ENCODE results near the gene TEX38.
A peak's percentile ranks its signal among the peaks of the same experiment; 100 is the strongest.
"Not testable (repeated sequence)": the region's sequence is repeated elsewhere in the genome, so short reads cannot be mapped to it uniquely, and the experiment has no call there.

The TEX38 gene

DNA sequence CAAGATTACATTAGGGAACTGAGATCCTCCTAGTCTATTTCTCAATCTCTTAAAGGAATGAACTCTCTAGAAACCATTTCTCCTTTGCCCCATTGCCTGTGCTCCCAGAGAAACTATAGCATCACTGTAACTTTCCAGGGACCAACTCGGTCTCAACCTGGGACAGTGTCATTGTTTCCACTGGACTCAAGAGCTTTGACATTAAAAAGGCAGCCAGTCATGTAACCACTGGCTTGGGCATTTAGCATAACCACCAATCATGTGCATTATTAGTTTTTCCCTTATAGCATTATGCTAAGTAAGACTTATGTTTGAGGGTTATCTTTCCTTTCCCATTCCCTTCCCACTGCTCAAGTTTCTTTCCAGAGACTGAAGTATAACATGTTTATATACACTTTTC lies 18.2 kb downstream of the TEX38 start:
- DNase-seq, result no peak

DNA sequence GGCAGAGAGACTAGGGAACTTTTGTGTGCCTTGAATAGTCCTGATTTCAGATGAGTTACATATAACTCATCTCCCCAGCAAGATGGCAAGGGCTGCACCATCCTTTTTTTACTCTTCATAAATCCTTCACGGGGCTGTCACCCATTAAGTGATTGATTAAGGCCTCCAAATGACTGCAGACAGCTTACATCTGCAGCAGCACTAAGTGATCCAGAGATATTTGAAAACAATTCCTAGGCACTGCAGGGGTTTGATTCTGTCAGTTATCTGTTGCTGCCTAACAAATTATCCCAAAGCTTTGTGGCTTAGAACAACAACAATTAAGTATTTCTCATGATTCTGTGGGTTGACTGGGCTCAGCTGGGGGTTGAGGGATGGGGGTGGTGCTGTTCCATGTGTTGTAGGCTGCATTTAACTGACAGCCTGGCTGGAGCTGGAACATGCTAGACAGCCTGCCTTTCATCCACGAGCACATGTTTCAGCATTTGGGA lies 19.3 kb downstream of the TEX38 start:
- DNase-seq, result no peak

DNA sequence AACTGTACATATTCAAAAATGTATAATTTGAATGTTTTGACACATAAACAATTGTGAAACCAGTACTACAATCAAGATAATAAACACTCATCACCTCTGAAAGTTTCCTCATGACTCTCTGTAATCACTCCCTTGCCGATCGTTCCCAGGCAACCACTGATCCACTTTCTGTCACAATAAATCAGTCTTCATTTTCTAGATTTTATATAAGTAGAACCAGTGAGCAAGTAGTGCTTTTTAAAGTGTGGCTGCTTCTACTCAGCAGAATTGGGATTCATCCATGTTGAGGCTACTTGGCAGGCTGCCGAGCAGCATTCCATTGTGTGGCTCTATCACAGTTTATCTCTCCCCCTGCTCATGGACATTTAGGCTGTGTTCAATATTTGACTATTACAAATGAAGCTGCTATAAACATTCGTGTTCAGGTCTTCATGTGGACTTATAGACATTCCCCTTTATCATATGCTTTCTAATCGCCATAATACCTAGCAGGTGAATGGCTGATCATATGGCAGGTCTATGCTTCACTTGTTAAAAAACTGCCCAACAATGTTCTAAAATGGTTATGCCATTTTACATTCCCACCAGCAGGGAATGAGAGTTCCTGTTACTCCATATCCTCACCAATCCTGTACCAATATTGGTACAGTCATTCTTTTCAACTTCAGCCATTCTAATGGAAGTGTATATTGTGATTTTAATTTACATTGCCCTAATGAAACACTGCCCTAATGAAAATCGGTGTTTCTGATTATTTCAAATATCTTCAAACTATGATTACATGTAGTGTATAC lies 20.5 kb downstream of the TEX38 start:
- no peak for DNase-seq

DNA sequence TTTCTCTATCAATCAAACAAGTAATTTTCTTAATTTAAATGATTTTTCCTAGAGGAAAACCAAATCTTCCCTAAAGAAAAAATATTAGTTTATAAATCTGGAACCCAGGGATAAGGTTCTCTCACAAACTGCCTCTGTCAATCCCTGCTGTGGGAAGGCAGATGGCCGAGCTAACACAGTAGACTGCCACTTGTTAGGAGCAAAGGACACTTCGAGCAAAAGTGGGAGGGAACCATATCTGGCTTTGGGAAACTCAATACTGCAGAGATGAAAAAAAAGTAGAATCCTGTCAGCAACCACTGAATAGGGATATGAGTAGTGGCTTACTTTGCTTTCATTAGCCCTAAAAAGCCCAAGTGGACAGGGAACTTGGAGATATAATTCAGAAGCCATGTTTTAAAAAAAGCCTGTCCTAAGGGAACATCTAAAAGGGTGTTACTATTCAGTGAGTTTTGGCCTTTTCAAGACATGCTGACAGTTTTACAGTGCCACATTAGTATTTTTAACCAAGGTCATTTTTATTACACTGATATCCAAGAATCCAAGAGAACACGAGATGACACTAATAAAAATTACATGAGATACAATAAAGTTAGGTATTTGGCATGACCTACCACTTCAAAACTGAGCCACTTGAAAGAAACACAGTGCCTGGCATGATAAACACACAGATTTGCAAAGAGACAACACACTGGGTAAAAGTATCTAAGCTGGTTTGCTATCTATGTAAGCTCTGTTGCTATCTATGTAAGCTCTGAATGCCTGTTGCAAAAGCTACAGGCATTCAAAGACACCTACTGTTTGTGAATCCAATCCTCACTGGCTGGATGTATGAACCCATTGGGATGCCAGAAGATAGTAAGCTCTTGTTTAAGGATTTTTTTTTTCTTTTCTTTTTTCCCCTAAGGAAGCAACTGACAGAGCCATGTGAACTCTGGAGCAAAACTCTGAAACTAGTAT lies 21.4 kb downstream of the TEX38 start:
- no peak for DNase-seq

DNA sequence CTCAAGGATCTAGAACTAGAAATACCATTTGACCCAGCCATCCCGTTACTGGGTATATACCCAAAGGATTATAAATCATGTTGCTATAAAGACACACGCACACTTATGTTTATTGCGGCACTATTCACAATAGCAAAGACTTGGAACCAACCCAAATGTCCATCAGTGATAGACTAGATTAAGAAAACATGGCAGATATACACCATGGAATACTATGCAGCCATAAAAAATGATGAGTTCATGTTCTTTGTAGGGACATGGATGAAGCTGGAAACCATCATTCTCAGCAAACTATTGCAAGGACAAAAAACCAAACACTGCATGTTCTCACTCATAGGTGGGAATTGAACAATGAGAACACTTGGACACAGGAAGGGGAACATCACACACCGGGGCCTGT lies 23.0 kb downstream of the TEX38 start:
- not testable (repeated sequence) for DNase-seq

DNA sequence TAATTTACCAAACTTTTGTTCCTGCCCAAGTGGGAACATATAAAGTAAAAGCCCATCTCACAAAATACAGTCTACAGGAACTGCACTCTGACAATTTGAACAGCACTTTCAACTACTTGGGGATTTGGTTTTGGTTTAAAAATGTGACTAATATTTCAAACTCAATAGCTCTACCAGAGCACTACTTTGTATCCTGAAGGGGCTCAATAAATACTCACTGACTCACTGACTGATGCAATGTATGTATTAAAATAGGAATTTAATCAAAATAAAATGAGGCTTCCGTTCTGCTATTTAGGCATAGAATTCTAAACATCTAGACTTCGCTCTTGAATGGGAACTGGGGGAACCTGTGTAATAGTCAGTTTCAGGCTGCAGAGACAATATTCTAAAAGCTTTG lies 25.4 kb downstream of the TEX38 start:
- DNase-seq, result no peak

DNA sequence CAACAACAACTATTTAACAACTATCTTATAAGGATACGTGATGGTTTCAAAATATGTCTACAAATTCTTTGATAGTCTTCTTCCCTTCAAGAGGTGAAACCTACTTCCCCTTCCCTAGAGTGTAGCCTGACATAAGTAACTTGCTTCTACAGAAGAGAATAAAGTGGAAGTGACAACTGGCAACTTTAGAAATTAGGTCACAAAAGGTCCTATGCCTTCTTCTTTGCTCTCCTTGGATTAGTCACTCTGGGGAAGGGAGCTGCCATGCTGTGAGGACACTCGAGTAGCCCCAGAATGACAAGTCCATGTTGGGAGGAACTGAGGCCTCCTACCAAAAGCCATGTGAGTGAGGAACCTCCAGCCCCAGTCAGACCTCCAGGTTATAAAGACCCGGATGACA lies 28.0 kb downstream of the TEX38 start:
- DNase-seq, result no peak

DNA sequence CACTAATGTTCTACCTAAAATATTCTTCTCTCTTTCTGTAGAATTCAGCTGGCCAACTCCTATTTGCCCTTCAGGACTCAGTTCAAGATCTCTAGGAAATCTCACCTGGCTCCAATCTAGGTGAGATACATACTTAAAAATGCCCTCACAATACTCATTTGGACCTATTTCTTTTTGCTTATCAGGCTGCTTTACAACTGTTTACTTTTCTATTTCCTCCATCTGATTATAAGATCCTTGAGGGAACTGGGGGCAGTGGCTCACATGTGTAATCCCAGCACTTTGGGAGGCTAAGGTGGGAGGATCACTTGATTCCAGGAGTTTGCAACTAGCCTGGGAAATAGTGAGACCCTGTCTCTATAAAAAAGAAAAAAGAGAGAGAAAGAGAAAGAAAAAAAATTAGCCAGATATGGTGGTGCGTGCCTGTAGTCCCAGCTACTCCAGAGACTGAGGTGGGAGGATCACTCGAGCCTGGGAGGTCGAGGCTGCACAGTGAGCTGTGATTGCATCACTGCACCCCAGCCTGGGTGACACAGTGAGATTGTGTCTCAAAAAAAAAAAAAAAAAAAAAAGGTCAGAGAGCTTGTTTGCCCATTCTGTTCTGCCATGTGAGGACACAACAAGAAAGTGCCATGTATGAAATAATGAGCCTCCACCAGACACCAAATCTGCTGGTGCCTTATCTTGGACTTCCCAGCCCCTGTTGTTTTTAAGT lies 32.4 kb downstream of the TEX38 start:
- DNase-seq, result no peak

DNA sequence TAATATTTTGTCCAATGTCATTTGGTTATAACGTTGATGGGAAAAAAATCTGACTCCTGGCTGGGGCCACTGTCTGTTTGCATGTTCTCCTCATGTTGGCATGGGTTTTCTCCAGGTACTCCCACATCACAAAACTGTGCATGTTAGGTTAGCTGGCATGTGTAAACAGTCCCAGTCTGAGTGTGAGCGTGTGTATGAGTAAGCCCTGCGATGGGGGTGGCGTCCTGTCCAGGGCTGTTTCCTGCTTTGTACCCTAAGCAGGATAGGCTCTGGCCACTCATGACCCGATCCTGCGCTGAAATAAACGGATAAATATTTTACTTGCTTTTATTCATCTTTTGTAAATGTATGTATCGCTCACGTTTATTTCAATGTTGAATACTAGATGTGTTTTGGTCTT lies 33.8 kb downstream of the TEX38 start:
- DNase-seq, result no peak

DNA sequence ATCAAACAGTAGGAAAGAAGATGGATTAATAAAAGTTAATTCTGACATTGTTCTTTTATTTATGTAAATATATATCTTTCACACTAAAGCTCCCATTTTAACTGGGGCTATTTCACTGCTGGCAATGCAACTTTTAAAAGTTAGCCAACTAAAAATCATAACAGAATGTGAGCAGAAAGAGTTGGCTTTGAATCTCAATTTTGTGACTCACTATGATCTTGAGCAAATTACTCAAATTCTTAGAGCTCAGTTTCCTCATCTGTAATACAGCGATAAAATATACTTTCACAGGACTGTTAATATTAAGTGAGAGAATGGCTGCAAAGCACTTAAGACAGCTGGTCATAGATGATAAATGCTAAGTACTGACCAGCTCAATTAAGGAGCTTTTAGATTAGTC lies 36.5 kb downstream of the TEX38 start:
- DNase-seq, result no peak

DNA sequence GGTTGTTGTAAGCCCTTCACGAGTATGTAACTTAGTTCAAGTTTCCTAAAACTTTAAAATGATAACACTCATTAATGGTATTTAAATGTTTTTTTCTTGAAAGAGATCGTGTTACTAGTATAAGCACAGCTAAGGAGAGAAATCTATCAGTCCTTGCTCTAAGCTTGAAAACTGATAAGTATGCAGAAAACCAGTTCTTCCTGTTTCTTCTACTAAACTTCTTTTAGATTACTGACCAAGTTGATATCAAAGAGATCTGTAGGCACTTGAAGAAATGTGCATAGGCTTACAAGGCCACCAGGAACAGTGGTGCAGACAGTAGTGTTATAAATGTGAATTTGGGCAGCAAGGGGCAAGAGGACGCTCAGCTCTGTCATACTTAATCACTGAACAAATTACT lies 43.3 kb downstream of the TEX38 start:
- DNase-seq, result no peak

DNA sequence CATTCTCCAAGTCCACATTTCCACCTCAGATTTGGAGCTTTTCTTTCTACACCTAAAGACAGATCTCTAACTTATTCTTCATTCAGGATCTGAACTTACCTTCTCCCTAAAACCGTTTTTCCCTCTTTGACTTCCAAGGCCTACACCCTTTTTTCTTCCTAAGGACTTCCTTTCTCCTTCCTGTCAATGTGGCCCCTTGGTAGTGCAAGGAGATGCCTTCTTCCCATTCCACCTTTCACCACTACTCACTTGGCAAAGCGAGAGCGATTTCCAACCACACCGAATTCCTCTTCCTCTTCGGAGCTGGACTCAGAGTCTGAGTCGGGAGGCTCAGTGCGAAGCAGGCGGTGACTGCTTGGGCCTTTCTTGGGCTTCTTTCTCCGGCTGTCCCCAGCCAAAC lies 46.0 kb downstream of the TEX38 start:
- DNase-seq, result no peak

DNA sequence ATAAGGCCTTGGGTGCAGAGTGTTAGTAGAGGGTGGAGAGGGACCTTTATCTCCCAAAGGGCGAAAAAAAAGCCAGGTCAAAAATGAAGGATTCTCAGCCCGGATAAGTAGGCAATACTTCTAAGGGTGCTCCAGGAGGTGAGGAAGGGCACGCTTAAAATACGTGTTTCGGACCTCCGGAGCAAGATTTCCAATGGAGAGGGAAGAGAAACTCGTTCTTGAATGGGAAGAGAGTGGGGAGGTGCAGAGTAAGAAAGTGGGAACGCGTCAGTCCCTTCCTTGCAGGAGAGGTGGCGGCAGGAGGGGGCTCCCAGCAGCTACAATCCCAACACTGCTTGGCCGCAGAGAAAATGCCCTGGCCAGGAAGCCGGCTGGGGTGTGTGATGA lies 46.7 kb downstream of the TEX38 start:
- DNase-seq, result no peak

DNA sequence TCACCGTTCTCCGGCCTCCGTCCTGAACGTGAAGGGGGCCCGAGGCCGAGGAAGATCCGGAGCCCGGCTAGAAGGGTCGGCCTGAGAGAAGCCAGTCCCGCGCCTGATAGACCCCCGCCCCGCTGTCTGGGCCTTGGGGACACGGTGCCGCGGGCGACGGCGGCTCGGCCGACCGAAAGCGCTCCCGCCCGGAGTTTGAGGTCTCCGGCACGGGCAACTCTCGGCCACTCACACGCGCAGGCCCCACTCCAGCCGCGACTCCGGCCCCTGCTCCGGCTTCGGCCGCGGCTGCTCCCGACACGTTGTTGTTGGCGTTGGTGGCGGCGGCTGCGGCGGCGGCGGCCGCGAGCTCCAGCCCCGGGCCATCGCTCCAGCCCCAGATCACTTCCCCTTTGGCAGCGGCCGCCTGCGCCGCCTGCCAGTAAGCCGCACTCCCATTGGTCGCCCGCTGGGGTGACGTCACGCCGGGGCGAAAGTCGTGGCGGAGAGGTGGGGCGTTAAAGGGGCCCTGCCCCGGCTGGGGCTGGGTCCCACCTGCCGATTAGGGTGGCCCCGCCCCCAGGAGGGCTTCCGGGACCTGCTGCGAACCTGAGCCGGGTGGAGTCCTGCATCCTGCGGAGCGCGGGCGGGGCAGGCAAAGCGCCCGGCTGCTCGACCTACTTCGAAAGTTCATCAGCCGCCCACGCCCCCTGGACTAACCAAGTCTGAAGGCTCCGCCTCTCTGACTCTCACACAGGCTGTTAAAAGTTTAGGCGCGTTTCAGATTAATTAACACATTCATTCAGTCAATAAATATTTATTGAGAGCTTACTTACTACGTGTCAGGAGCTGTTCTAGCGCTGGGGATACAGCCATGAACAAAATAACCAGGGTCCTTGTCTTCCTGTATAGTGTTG lies 47.3 kb downstream of the TEX38 start, which contains the start of gene EFCAB14:
Gene EFCAB14, minus strand, starts transcription at position 388 of the 896 bp plus-strand sequence. CDS start 1,027 bp downstream, outside the sequence.
- peak; percentile 99 for DNase-seq

DNA sequence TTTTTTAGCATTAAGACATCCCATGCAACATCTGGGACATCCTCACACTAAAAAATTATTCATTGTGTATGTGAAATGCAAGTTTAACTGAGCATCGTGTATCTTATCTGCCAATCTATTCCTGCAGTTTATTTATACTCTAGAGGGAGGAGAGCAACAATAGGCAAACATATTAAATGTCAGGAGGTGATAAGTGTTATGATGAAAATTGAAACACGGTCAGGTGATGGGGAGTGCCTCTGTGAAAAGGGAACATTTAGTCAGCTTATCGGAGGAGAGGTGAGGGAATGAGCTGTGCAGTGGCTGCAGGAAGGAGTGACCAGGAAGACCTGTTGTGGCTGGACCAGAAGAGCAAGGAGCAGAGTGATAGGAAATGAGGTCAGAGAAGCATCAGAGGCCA lies 48.0 kb downstream of the TEX38 start:
- DNase-seq, result no peak

DNA sequence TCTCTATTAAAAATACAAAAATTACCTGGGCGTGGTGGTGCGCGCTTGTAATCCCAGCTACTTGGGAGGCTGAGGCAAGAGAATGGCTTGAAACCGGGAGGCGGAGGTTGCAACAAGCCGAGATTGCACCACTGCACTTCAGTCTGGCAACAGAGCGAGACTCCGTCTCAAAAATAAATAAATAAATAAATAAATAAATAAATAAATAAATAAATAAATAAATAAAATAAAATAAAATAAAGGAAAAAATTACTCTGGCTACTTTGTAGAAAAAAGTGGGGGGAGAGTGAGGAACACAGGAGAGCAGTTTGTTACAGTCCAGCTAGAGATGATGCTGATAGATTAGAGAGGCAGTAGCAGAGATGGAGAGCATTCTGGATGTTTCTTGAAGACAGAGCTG lies 48.7 kb downstream of the TEX38 start:
- DNase-seq, result not testable (repeated sequence)

DNA sequence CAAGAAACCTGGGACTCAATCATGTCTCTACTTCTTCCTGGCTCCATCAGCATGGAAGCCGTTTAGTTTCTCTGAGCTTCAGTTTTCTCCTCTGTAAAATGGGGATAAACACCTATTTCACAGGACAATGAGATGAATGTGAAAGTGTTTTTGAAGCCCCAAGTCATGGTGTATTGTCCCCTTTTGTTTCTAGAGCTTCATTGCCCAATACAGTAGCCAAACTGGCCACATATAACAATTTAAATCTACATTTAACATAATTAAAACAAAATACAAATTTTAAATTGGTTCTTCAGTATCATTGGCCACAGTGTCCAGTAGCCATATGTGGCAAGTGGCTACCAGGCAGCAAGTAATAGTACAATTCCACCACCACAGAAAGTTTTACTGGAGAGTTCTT lies 49.5 kb downstream of the TEX38 start:
- no peak for DNase-seq

DNA sequence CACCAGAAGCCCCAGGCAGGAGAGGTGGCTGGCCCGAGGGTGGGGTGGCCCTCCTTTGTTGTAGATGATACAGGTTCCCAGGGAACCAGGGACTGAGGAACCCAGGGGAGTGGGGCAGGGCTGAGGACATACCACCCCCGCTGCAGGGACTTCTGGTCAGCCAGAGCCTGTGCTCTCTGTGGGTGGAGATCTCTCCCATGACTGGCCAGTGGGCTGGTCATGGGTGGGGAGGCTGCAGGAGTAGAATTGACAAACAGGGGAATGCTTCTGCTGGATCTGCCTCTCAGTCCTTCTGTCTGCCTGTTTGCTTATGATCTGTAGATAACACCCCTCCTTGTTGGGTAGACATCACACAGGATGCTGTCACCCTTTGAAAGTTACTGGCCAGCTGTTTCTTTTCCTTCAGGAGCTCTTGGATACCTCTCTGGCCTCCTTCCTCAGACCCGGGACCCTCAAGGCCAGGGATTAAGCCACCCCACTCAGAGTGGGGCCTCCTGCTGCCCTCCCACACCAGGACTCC lies 50.1 kb downstream of the TEX38 start:
- DNase-seq, result no peak
